Measurements from ENCODE around the gene PRKAG1.
A peak's percentile ranks its signal among the peaks of the same experiment; 100 is the strongest.

The PRKAG1 gene

DNA sequence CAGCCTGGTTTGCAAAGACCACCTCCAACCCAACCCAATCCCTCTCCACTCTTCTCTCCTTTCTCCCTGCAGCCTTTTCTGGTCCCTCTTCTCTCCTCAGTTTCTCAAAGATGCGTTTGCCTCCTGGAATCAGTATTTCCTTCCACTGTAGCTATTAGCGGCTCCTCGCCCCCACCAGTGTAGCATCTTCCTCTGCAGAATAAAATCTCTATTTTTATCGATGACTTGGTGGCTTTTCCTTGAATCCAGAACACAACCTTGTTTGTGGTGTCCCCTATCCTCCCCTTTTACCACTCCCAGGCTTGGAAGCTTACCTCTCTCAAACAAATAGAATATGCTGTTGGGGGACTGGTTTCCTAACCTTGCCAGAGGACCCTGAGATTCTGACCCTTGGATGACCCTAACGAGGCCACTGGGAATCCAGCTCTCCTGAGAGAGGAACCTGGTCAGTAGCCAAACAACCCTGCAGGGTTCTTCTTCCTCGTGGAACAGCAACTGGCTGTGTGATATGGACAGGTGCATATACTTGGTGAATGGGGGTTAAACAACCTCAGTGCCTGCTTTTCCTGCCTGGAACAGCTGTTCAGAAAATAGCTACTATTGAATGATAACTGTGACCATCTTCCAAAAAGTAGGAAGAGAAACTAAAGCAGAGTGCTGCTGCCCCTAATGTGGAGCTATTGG is 36.0 kb downstream of the PRKAG1 start:
- TF ChIP-seq, protein P1, sequence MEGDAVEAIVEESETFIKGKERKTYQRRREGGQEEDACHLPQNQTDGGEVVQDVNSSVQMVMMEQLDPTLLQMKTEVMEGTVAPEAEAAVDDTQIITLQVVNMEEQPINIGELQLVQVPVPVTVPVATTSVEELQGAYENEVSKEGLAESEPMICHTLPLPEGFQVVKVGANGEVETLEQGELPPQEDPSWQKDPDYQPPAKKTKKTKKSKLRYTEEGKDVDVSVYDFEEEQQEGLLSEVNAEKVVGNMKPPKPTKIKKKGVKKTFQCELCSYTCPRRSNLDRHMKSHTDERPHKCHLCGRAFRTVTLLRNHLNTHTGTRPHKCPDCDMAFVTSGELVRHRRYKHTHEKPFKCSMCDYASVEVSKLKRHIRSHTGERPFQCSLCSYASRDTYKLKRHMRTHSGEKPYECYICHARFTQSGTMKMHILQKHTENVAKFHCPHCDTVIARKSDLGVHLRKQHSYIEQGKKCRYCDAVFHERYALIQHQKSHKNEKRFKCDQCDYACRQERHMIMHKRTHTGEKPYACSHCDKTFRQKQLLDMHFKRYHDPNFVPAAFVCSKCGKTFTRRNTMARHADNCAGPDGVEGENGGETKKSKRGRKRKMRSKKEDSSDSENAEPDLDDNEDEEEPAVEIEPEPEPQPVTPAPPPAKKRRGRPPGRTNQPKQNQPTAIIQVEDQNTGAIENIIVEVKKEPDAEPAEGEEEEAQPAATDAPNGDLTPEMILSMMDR (IDR thresholded peaks at IDR 0.05; ENCODE audit: low read depth, low read length) = no peak
- no peak for DNase-seq (ENCODE audit: low read depth in 2 of 2)
- no peak overlapping the region for H3K4me3 ChIP-seq (replicated peaks in 1 of 2; ENCODE audit: low read depth in 2 of 2, low read length in 2 of 2)

- TF ChIP-seq, protein P1 (IDR thresholded peaks at IDR 0.05; ENCODE audit: low read depth, low read length) = no peak
- H3K4me3 ChIP-seq (replicated peaks in 1 of 2; ENCODE audit: low read depth in 2 of 2, low read length in 2 of 2) = no peak overlapping the region
These were observed 36.8 kb downstream of the PRKAG1 start for GRCh38 chr12:48981757-48982157.

DNA sequence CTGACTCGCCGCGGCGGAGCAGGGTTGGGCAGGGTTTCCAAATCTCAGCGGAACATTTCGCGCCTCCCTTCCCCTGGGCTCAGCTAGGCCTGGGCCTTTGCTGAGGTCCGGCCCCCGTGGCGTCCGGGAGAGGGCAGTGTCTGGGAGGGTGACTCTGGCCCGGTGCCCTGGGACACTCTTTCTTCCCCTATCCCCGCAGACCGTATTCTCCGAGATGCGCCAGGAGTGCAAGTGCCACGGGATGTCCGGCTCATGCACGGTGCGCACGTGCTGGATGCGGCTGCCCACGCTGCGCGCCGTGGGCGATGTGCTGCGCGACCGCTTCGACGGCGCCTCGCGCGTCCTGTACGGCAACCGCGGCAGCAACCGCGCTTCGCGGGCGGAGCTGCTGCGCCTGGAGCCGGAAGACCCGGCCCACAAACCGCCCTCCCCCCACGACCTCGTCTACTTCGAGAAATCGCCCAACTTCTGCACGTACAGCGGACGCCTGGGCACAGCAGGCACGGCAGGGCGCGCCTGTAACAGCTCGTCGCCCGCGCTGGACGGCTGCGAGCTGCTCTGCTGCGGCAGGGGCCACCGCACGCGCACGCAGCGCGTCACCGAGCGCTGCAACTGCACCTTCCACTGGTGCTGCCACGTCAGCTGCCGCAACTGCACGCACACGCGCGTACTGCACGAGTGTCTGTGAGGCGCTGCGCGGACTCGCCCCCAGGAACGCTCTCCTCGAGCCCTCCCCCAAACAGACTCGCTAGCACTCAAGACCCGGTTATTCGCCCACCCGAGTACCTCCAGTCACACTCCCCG is 37.4 kb downstream of the PRKAG1 start:
- H3K4me3 ChIP-seq (replicated peaks in 1 of 2; ENCODE audit: low read depth in 2 of 2, low read length in 2 of 2) = no peak overlapping the region
- TF ChIP-seq, protein P1 (IDR thresholded peaks at IDR 0.05; ENCODE audit: low read depth, low read length) = peak; percentile 17
- no peak for DNase-seq (ENCODE audit: low read depth in 2 of 2)

More at GRCh38 chr12:48981757-48982157, 36.8 kb downstream of the PRKAG1 start:
- DNase-seq (ENCODE audit: low read depth in 2 of 2) = no peak

GRCh38 chr12:48980389-48980952 is 38.1 kb downstream of the PRKAG1 start:
- DNase-seq (ENCODE audit: low read depth in 2 of 2) = no peak
- no peak overlapping the region for H3K4me3 ChIP-seq (replicated peaks in 1 of 2; ENCODE audit: low read depth in 2 of 2, low read length in 2 of 2)

GRCh38 chr12:48979602-48980388 is 38.8 kb downstream of the PRKAG1 start:
- DNase-seq (ENCODE audit: low read depth in 2 of 2) = no peak
- TF ChIP-seq, protein P1 (IDR thresholded peaks at IDR 0.05; ENCODE audit: low read depth, low read length) = no peak
- H3K4me3 ChIP-seq (replicated peaks in 1 of 2; ENCODE audit: low read depth in 2 of 2, low read length in 2 of 2) = peak overlapping the region in 1 of 2 donors; percentile 13

More at GRCh38 chr12:48980389-48980952, 38.1 kb downstream of the PRKAG1 start:
- TF ChIP-seq, protein P1 (IDR thresholded peaks at IDR 0.05; ENCODE audit: low read depth, low read length) = no peak
